RWPE1 (cell line): ENCODE measurements around the gene WWOX.
"Not testable (repeated sequence)": the region's sequence is repeated elsewhere in the genome, so short reads cannot be mapped to it uniquely, and the experiment has no call there.

Experiments
- CTCF ChIA-PET: fragments of 350-600 bp; sonication (Branson Sonifier 250); formaldehyde crosslinking; extraction: SDS; loops from one replicate; lab custom pipeline; 2021; lab: Yijun Ruan, JAX
- POLR2A ChIA-PET: fragments of 400-600 bp; formaldehyde crosslinking; extraction: SDS; loops from one replicate; lab custom pipeline; 2020; ENCODE audit warnings: antibody characterized with exemption; ENCODE audit not compliant: low non-redundant PET; lab: Yijun Ruan, JAX
- DNase-seq: peaks from one replicate; pipeline ENCODE4 v3.0.0; 2012; ENCODE audit warnings: low spot score
- H3K27ac ChIP-seq: fragments of 450-650 bp; 2 replicates; pipeline ENCODE4 v1.5.1; 2017
- TF ChIP-seq, protein P1 (sequence below): fragments of 450-650 bp; conservative IDR thresholded peaks from 2 replicates; pipeline ENCODE4 v1.5.1; 2017; ENCODE audit warnings: low read depth, mild to moderate bottlenecking

The WWOX gene

DNA sequence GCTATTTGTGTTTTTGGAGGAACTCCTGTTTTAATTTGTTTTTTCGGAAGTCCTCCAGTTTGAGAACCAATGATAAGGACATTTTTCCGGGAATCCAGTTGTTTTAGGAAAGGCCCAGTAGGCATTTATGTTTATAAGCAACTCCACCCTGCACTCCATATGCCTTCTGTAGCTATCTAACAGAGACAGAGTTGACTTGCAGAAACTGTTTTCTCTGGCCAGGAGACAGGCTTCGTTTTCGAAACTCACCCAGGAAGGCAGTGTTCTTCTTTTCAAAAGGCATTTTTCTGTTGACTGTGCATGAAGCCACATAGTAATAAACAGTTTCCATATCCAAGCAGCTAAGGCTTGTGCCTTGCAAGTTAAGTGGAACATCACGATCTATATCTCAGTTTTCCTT, 587.1 kb downstream of the WWOX start:
- TF ChIP-seq, protein P1, sequence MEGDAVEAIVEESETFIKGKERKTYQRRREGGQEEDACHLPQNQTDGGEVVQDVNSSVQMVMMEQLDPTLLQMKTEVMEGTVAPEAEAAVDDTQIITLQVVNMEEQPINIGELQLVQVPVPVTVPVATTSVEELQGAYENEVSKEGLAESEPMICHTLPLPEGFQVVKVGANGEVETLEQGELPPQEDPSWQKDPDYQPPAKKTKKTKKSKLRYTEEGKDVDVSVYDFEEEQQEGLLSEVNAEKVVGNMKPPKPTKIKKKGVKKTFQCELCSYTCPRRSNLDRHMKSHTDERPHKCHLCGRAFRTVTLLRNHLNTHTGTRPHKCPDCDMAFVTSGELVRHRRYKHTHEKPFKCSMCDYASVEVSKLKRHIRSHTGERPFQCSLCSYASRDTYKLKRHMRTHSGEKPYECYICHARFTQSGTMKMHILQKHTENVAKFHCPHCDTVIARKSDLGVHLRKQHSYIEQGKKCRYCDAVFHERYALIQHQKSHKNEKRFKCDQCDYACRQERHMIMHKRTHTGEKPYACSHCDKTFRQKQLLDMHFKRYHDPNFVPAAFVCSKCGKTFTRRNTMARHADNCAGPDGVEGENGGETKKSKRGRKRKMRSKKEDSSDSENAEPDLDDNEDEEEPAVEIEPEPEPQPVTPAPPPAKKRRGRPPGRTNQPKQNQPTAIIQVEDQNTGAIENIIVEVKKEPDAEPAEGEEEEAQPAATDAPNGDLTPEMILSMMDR: no peak
- ChIA-PET POLR2A (no interaction called here), CTCF (no interaction called here)
- no peak overlapping the region for H3K27ac ChIP-seq
- DNase-seq: no peak

DNA sequence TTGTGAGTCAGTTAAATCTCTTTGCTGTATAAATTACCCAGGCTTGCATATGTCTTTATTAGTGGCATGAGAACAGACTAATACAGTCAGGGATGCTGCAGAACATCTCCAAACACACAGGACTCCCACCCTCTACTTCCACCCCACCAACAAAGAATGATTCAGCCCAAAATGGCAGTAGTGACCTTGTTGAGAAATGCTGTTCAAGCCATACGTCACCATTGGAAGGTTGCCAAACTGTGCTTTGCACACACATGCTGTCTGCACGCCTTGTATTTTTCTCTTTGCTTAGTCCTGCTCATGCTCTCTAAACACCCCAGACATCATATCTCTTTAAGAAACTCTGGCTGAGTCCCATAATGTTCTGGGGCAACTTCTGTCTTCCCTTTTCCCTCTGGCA, 589.6 kb downstream of the WWOX start:
- CTCF ChIA-PET: no interaction called here
- DNase-seq: no peak
- no peak overlapping the region for H3K27ac ChIP-seq

DNA sequence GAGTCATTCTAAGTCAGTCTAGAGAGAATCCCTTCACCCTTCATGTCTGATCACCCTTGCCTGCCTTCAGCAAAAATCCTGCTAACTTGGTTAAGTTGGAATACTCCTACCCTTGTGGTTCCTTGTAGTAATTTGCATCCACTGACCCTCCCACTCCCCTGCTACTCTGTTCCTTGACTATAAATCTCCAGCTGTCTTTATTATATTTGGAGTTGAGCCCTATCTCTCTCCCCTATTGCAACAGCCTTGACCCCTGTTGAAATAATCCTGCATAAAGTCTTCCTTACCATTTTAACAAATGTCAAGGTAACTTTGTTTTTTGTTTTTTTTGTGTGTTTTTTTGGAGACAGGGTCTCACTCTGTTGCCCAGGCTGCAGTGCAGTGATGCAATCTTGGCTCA, 590.1 kb downstream of the WWOX start:
- TF ChIP-seq, protein P1: no peak
- ChIA-PET CTCF (no interaction called here), POLR2A (no interaction called here)
- no peak overlapping the region for H3K27ac ChIP-seq
- DNase-seq: no peak

More for the DNA sequence above, 589.6 kb downstream of the WWOX start:
- TF ChIP-seq, protein P1: no peak
- POLR2A ChIA-PET: no interaction called here

DNA sequence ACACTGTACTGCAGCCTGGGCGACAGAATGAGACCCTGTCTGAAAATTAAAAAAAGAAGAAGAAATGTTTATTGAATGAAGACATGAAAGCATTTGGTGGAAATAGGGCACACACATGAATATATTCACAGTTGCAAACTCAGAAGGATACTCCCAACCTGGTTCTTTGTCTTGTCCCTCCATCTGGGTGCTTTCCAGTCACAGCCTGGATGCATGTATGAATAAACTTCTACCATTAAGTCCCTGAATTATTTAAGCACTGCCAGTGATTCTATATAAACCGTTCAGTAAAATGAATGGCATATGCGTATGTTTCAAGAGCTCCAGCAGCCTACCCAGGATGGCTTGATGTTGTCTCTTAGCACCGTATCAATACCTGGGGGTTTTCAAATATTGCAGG, 591.1 kb downstream of the WWOX start:
- ChIA-PET CTCF (interaction anchor here (0.5 to 0.7 kb wide), 2 partner anchors 26 to 447 kb away, joined by 4 read pairs; no protein-coding TSS in a partner anchor), POLR2A (no interaction called here)
- DNase-seq: no peak
- H3K27ac ChIP-seq: no peak overlapping the region
- TF ChIP-seq, protein P1: no peak

DNA sequence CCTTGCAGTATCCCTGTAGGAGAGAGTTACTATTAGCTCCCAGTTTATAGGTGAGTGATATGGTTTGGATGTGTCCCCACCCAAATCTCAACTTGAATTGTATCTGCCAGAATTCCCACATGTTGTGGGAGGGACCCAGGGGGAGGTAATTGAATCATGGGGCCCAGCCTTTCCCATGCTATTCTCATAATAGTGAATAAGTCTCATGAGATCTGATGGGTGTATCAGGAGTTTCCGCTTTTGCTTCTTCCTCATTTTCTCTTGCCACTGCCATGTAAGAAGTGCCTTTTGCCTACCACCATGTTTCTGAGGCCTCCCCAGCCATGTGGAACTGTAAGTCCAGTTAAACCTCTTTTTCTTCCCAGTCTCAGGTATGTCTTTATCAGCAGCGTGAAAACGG, 592.3 kb downstream of the WWOX start:
- POLR2A ChIA-PET, H3K27ac ChIP-seq, CTCF ChIA-PET, DNase-seq: not testable (repeated sequence)

DNA sequence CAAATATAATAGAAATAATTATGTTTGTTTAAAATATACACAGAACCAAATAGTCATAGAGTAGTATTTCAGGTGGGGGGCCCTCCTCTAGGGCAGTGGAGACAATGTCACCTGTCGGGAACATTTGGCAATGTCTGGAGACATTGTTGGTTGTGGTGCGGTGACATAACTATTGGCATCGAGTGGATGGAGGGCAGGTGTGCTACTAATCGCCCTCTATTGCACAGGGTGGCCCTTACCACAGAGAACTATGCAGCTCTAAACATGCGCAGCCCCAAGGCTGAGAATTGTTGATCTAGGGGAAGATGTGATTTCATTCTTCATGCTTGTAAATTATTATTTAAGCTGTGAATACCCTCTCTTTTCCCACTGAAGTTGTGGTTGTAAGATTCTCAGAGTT, 594.0 kb downstream of the WWOX start:
- no peak overlapping the region for H3K27ac ChIP-seq
- POLR2A ChIA-PET: no interaction called here
- TF ChIP-seq, protein P1: no peak
- CTCF ChIA-PET: no interaction called here
- DNase-seq: no peak

DNA sequence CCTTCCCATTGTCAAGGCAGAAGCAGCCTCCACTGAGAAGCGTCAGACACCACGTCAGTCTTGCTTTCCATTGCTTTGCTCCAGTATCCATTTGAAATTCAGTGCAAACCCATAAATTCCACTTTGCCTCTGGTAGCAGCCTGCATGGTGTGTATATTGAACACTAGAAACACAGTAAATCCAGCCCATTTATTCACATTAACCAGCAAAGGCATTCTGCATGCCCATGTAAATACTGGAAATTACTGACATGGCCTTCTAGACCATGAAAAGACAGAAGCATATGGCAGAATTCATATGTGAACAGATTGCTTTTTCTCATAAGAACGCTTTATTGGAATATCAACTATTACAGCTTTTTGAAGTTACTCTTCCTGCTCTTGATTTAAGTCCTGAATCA, 595.0 kb downstream of the WWOX start:
- TF ChIP-seq, protein P1: no peak
- POLR2A ChIA-PET: no interaction called here
- no peak for DNase-seq
- CTCF ChIA-PET: no interaction called here
- no peak overlapping the region for H3K27ac ChIP-seq
